Measurements from ENCODE around the gene SLC9A9.
A peak's percentile ranks its signal among the peaks of the same experiment; 100 is the strongest.

Gene SLC9A9

DNA sequence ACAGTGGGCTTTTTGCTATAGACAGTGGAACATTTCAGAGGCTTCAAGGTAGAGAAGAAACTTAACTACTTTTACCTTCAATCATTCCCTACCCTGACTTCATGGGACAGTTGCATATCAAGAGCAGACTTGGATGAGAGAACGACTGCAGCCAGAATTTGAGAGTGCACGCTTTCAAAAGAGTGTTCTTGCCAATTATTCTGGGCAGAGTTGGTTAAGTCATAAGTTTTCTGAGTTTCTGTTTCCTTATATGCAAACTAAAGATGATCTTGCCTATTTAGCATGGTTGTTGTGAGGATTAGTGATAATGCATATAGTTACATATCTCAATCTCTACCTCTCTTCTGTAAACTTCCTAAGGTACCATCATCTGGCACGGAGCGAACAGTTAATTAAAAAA is 7.6 kb downstream of the SLC9A9 start:
- DNase-seq: no peak

DNA sequence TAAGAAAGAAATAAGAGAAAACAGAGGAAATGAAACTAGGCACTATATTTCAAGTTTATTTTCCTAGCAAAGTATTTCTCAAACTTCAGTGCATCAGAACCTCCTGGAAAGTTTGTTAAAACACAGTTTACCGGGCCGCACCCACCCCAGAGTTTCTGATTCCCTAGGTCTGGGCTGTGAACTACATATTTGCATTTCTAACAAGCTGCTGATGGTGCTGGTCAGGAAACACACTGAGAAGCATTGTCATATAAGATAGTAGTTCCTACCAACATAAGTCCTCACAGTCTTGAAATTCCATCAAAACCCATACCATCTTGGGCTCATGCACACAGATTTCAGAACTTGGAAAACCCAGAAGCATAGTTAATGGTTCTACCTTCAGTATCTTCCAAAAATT is 8.3 kb downstream of the SLC9A9 start:
- no peak for DNase-seq

DNA sequence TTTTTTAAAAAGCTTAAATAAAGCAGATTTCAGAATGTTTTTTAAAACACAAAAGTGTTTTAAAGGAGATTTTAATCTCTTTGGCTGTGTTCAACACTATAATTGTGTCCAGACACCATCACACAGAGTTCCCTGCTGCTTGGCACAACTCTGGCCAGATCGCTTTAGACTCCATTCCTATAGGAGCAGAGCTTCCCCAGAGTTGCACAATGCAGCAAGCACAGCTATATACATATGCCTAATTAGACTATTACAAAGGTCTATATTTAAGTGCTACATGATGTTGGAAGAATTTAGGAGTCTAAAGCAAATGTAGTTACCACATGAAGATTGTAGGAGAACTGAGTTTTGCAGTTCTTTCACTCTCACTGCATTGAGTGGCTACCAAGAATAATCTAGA is 11.2 kb downstream of the SLC9A9 start:
- no peak for DNase-seq

GRCh38 chr3:143835312-143835711 is 13.0 kb downstream of the SLC9A9 start:
- no peak for DNase-seq

DNA sequence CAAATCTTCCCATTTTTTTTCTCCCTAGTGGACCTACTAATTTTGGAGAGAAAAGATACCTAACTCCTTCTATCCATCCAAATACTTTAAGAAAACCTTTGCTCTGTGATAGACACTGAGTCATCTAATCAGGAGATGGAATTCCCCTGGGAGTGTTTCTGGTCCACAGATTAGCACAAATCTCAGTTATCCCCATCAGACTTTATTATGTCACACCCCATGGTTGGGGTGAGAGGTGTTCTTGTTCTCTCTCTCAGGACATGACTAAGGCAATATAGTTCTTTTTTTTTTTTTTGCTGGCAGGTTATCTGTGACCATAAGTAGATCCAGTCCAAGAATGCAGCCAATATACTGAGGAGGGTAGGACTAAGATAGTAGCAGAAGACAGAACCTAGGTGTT is 15.8 kb downstream of the SLC9A9 start:
- no peak for DNase-seq

- DNase-seq: no peak
Measured at GRCh38 chr3:143831994-143832393, 16.3 kb downstream of the SLC9A9 start.

DNA sequence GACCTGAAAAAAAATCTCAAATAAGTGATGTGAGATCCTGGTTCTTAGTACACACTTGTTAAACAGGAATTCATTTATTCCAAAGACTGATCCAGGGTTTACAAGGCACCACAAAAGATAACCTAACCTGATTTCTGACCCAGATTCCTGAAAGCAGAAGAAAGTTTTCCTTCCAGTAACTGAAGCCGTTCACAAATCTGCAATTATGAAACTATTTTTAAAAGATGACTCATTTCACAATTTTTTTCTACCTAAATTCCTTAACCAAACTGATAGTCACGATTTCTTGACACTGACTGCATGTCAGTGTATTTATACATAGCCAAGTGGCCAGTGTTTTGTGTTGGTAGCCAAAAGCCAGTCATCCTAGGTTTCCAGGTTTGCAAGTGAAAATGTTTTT is 17.1 kb downstream of the SLC9A9 start:
- DNase-seq: no peak

DNA sequence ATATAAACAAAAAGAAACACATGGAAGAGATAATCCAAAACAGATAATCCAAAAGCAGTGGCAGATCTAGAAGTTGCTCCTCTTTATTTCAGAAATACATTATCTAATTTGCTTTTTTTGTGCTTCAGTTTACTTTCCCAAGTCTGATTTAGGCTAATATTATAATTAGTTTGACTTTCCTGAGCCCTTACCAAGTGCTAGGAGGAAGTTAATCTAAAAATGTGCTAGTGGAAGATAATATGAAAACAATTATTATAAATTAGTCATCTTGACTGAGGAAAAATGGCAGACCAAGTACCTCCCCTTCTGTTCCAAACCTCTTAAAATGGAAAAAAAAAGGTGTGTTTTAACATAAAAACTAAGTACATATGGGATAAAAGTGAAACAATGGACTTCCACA is 17.5 kb downstream of the SLC9A9 start:
- DNase-seq: no peak

- no peak for DNase-seq
Measured at GRCh38 chr3:143830063-143830462, 18.2 kb downstream of the SLC9A9 start.

DNA sequence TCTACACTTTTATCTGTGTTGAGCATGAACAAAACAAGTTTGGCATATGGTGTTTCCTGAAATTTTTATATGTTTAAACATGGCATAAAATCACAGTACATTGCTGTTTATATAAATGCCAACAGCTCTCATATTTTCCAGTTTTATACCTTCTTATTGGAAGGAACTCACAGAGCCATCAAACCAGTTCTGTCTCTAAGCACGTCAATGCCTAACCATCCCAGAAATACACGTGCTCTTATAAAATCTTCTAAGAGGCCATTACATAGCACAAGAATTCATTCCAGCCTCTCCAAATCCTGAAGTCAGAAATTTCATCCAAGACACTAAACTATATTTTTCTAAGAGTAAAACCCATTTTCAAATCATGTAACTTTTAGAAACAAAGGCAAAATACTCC is 20.8 kb downstream of the SLC9A9 start:
- no peak for DNase-seq

- DNase-seq: no peak
Measured at GRCh38 chr3:143826296-143826695, 22.0 kb downstream of the SLC9A9 start.

DNA sequence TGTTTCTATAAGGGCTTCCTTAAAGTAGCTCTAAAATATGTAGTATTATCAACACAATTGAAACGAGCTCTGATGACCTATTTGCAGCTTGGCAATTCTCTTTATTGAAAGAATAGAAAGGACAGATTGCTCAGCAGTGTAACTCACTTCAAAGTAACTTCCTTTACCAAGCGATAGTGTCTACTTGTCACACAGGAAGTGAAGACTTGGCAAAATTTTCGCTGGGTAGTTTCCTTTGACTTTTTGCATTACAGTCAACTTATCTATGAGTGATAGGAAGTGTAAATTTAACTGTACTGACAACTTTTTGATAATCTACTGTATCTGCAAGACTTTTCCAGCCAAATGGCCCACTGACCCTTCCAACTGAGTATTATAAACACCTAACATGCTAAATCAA is 22.8 kb downstream of the SLC9A9 start:
- DNase-seq: no peak

GRCh38 chr3:143824735-143825385 is 23.4 kb downstream of the SLC9A9 start:
- no peak for DNase-seq

- no peak for DNase-seq
Measured at GRCh38 chr3:143822798-143823197, 25.5 kb downstream of the SLC9A9 start.

- no peak for DNase-seq
Measured at GRCh38 chr3:143822374-143822773, 25.9 kb downstream of the SLC9A9 start.

DNA sequence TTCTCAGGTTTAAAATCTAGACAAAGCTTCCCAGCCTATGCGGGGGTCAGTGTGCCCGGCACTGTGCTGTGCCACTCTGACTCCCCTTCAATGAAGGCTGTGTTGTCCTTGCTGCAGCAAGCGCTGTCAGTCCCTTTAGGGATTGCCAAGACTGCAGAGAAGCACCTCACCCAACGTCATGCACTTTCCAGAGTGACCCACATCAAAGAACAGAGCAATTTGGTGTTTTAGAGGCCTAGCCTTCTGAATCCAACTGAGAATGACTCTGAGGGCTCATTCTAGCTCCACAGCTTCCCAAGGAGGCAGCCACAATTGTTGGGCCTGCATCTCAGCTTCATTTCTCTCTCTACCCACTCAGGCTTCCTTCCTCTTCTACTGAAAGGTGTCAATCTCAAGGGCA is 26.4 kb downstream of the SLC9A9 start:
- no peak for DNase-seq

DNA sequence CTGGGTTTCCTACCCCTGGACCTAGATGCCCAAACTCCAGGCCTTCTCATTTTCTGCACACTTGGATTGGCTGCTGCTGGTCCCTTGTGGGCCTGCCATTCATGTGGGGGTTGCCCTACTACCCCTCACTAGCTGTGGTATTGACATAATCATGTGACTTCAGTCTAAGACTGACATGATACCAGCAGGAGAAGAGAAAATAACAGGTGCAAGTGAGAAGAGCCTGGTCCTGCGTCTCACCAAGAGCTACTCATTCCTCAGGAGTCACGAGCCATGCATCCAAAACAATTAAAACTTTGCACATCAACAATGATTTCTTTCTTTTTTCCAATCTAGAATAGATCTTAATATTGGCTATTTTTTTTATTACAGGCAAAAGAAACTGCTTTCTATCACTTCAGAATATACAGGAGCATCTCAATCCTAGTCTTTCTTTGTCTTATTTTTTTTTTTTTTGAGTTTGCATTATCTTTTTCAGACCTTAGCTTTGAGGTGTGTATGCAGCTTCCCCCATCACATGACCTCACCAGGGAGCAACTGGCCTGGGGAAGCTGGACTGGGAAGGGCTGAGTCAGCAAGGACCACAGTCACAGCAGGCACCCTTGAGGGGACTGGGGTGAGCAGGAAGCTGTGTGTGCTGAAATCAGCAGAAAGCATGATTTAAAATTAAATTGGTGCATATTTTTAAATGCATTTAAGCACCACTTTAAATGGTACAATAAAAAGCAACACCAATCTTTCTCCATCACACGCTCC is 27.6 kb downstream of the SLC9A9 start:
- no peak for DNase-seq

- no peak for DNase-seq
Measured at GRCh38 chr3:143819890-143820289, 28.4 kb downstream of the SLC9A9 start.

- DNase-seq: no peak
Measured at GRCh38 chr3:143814443-143814889, 33.8 kb downstream of the SLC9A9 start.

DNA sequence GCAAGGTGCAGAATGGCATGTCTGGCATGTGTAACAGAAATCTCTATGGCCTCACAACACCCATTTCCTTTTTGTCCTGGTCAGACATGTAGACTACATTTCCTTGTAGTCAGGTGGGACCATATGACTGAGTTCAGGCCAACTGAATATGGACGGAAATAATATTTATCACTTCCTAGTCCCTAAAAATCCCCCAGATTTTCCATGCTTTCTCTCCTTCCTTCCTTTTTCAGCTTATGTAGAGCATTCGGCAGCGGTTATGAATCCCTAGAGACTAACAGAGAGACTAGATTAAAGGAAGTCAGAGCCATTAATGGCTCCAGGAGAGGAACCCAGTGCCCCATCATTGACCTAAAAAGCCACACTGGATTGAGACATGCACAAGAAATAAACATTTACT is 35.8 kb downstream of the SLC9A9 start:
- DNase-seq: no peak

- no peak for DNase-seq
Measured at GRCh38 chr3:143811602-143812001, 36.7 kb downstream of the SLC9A9 start.

DNA sequence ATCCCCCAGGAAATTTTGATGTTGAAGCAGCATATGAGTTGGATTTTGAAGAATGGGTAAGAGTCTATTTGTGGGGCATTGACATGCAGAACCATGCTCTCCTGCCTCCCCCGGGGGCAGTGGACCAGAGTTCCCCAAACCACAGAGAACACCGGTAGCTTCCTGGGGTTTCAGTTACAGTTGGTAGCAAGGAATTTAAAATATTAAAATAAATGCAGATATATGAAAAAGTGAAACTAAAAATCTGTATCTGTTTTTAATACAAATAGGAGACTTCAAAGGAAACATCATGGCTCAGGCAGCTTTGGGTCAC is 37.4 kb downstream of the SLC9A9 start:
- DNase-seq: no peak

DNA sequence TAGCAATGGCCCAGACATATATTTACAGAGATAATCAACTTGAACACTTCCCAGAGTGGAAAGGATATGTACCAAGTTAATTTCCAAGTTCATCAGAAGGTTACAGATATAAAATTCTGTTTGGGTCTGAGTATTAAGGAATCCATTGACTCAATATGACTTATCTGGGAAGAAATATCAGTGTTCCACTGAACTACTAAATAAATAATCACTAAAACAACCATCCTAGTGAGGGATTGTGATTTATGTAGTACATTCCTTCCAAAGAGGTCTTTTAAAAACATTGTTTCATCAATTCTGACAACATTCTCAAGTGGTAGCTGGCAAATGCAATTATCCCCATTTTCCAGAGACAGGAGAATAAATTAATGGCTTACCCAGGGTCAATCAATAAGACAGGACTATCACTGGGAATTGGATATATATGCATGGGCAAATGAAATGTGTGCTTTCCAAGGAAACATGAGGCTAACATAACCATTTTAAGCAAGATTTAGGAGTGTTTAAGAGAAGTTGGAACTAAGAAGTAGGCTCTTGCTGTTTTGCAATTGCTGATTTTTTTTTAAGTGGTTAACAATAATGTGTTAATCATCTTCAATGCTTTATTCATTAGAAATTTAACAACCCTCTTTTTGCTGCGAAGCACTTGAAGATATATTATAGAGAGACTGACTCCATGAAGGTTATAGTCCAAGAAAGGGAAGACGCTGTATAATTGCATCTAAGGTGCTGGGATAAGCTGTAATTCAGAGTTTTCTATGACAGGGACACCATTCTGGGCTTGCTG is 37.9 kb downstream of the SLC9A9 start:
- no peak for DNase-seq

- peak; percentile 68 for DNase-seq
Measured at GRCh38 chr3:143809121-143809621, 39.1 kb downstream of the SLC9A9 start.

All from right forelimb (tissue), 1 donor.